Measurements from ENCODE around the gene SLC38A5. TPM values are rescaled to one million over a fixed set of nuclear protein-coding genes. Genes with fewer than 3 reads are reported as not detected.

SLC38A5 gene
- total and polyA plus RNA-seq, 7 donors: 0.34 to 1.7 (median 0.98) TPM

DNA sequence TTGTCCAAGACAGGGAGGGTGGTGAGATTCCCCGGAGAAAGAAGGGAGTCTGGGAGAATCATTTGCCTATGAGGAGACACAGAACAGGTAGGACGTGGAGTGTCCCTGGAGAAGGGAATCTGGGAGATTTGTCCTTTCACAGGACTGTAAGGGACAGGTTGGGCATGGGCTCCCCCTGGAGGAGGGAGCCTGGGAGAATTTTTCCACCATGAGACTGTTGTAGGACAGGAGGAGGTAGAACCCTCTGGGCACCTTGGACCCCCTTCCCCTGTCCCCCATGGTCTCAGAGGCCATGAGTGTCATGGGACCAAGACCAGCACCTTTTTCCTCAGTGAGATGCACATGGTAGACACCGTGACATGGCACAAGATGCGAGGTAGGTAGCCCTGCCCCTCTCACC, 41.5 kb upstream of the SLC38A5 start:
- WGBS, 3 donors: 57 to 81% (median 81%) methylated on average over 2 to 4 of the region's 4 CpGs
- no peak for DNase-seq

GRCh38 chrX:48509619-48510018, 39.6 kb upstream of the SLC38A5 start:
- no peaks in the 10 kb centered on the region for H3K36me3 ChIP-seq (ENCODE audit: insufficient read depth in 1 of 2, low read depth in 1 of 2)
- H3K27me3 ChIP-seq (ENCODE audit: insufficient read depth in 3 of 3, low read length in 2 of 3): peaks cover 0 to 5% (median 0%) of the 10 kb centered on the region in 3 donors
- ATAC-seq (no peak), DNase-seq (no peak)
- intact Hi-C loops (cut with DNase I): loop anchor here in 1 of 2 donors (10.0 kb wide), 1 partner anchor 425 kb away; no protein-coding TSS in a partner anchor
- no peaks in the 10 kb centered on the region for H3K9me3 ChIP-seq
- TF ChIP-seq, protein P1, sequence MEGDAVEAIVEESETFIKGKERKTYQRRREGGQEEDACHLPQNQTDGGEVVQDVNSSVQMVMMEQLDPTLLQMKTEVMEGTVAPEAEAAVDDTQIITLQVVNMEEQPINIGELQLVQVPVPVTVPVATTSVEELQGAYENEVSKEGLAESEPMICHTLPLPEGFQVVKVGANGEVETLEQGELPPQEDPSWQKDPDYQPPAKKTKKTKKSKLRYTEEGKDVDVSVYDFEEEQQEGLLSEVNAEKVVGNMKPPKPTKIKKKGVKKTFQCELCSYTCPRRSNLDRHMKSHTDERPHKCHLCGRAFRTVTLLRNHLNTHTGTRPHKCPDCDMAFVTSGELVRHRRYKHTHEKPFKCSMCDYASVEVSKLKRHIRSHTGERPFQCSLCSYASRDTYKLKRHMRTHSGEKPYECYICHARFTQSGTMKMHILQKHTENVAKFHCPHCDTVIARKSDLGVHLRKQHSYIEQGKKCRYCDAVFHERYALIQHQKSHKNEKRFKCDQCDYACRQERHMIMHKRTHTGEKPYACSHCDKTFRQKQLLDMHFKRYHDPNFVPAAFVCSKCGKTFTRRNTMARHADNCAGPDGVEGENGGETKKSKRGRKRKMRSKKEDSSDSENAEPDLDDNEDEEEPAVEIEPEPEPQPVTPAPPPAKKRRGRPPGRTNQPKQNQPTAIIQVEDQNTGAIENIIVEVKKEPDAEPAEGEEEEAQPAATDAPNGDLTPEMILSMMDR (IDR thresholded peaks at IDR 0.05): no peak
- H3K27ac ChIP-seq: no peak overlapping the region
- H3K4me3 ChIP-seq: peak overlapping the region; percentile 74
- WGBS, 3 donors: 43 to 58% (median 52%) methylated on average over 10 to 11 of the region's 11 CpGs
- no peaks in the 10 kb centered on the region for H3K4me1 ChIP-seq

More for the DNA sequence above, 41.5 kb upstream of the SLC38A5 start:
- Histone ChIP-seq H3K4me3 (no peak overlapping the region), H3K9me3 (no peaks in the 10 kb centered on the region), H3K27ac (no peak overlapping the region), H3K36me3 (ENCODE audit: insufficient read depth in 1 of 2, low read depth in 1 of 2) (no peaks in the 10 kb centered on the region), H3K27me3 (ENCODE audit: insufficient read depth in 3 of 3, low read length in 2 of 3) (peaks cover 0 to 5% (median 0%) of the 10 kb centered on the region in 3 donors), H3K4me1 (no peaks in the 10 kb centered on the region)
- TF ChIP-seq, protein P1 (IDR thresholded peaks at IDR 0.05): no peak
- ATAC-seq: no peak
- intact Hi-C loops (cut with DNase I): loop anchor here in 1 of 2 donors (10.0 kb wide), 1 partner anchor 427 kb away; no protein-coding TSS in a partner anchor

DNA sequence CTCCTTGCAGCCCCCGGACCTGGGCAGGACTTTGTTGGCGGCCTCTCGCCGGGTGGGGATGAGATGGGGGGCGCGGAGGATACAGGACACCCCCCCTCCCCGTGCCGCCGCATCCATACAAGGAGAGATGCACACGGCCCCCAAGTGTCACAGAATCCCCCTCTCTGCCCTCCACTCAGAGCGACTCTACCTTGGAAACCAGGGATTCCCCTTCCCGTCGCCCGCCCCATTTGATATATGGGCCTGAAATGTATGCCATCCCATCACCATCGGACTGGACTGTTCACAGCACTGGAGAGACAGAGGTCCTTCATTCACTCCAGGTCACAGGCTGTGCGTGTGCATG, 39.2 kb upstream of the SLC38A5 start:
- DNase-seq: no peak
- intact Hi-C loops (cut with DNase I): no loop called here
- Histone ChIP-seq H3K9me3 (no peaks in the 10 kb centered on the region), H3K27me3 (ENCODE audit: insufficient read depth in 3 of 3, low read length in 2 of 3) (peaks cover 0 to 5% (median 0%) of the 10 kb centered on the region in 3 donors), H3K27ac (peak overlapping the region; percentile 80), H3K36me3 (ENCODE audit: insufficient read depth in 1 of 2, low read depth in 1 of 2) (no peaks in the 10 kb centered on the region), H3K4me1 (no peaks in the 10 kb centered on the region), H3K4me3 (peak overlapping the region; percentile 74)
- peak in 2 of 4 donors; percentile 6 to 26 for ATAC-seq
- 0 to 30% (median 2%) methylated on average over 7 to 16 of the region's 16 CpGs for WGBS, 3 donors
- TF ChIP-seq, protein P1 (IDR thresholded peaks at IDR 0.05): no peak

DNA sequence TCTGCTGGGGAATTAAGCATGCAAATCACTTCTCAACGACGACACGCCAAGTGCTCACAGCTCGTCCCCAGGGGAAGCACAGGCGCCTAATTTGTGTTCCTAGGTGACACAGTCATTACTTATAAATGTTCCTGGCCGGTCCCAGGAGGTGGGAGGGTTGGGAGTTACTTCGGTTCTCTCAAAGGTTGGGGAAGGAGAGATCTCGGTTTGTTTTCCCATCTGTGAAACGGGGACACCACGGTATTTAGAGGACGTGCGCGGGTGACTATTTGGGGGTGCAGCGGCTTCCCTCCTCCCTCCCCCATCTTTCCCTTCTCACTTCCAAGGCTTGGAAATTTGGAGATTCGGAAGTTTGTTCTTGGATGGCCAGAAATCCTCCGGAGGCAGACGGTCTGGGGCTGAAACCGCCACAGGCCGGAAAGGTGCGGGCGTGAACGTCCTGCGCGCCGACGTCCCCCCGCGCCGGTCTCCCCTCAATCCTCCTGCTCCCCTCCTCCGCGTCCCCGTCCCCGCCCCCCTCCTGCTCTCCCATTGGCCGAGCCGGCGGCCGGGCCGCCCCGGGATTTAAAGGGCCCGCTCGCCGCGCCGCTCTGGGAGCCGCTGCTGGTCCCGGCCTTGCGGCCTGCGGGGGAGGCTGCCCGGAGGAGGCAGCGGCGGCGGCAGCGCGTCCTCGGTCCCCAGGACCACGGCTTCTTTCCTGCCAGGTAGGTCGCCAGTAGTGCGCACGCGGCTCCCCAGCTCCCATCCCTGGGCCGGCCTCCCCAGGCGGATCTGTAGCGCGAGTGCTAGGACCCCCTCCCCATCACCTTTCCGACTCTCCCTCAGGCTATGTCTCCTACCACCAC, 38.6 kb upstream of the SLC38A5 start, which contains the start of gene PORCN:
TSS of gene PORCN (plus strand) at position 593 of the 845 bp plus-strand sequence. CDS start 829 bp downstream, outside the sequence.
- Histone ChIP-seq H3K4me1 (no peaks in the 10 kb centered on the region), H3K9me3 (no peaks in the 10 kb centered on the region), H3K36me3 (ENCODE audit: insufficient read depth in 1 of 2, low read depth in 1 of 2) (no peaks in the 10 kb centered on the region), H3K4me3 (peak within 1 kb of the TSS; percentile 74), H3K27me3 (ENCODE audit: insufficient read depth in 3 of 3, low read length in 2 of 3) (peaks cover 0 to 5% (median 0%) of the 10 kb centered on the region in 3 donors), H3K27ac (peak within 1 kb of the TSS; percentile 80)
- TF ChIP-seq, protein P1 (IDR thresholded peaks at IDR 0.05): no peak
- DNase-seq (peak; percentile 84 to 91), ATAC-seq (peak; percentile 93 to 98 (median 95))
- intact Hi-C loops (cut with DNase I): no loop called here
- 0 to 38% (median 0%) methylated on average over 28 to 64 of the region's 65 CpGs for WGBS, 3 donors
